Lower leg skin (tissue), 4 donors: ENCODE measurements around the gene NOPCHAP1. TPM values are rescaled to one million over a fixed set of nuclear protein-coding genes. Genes with fewer than 3 reads are reported as not detected.
A peak's percentile ranks its signal among the peaks of the same experiment; 100 is the strongest.

Experiments used
- DNase-seq, 2 donors: peaks; one replicate each; pipeline ENCODE4 v3.0.0-alpha.2; 2019; ENCODE audit warnings: low spot score in 2 of 2
- H3K4me3 ChIP-seq: fragments of 200-600 bp; sonication (generic); 2 replicates; pipeline ENCODE4 v1.5.1; 2017; ENCODE audit warnings: mild to moderate bottlenecking, low read depth; ENCODE audit not compliant: poor library complexity, severe bottlenecking
- POLR2A ChIP-seq, 2 donors: fragments of 450-650 bp; IDR thresholded peaks; one replicate each; pipeline ENCODE4 v1.6.1; 2016 to 2017; ENCODE audit warnings: antibody characterized with exemption in 2 of 2, mild to moderate bottlenecking in 1 of 2, moderate library complexity in 1 of 2
- WGBS, 2 donors: methylation state at CpG; one replicate each; pipeline ENCODE4 v1.1.5; 2018; 5-methylcytosine and 5-hydroxymethylcytosine counted together
- intact Hi-C: fragments of 100-400 bp; cut with DNase I; formaldehyde crosslinking; loops from one replicate; pipeline ENCODE4 v1.15.0; 2023; ENCODE audit warnings: low total_unique reads
- total RNA-seq, 4 donors: library from RNA; depleted of rRNA; stranded (reverse); fragments of >200 nt; gene quantifications; one replicate each; pipeline ENCODE4 v1.1.0, GENCODE V29; 2016
- TF ChIP-seq, protein P1 (sequence below), 3 donors: fragments of 450-650 bp; IDR thresholded peaks; one replicate each; pipeline ENCODE4 v1.5.1; 2016; ENCODE audit warnings: antibody characterized with exemption in 3 of 3, mild to moderate bottlenecking in 3 of 3, moderate library complexity in 2 of 3

NOPCHAP1 gene
- total RNA-seq, 4 donors from 2014 or later, result 2.0 to 5.4 (median 3.6) TPM

DNA sequence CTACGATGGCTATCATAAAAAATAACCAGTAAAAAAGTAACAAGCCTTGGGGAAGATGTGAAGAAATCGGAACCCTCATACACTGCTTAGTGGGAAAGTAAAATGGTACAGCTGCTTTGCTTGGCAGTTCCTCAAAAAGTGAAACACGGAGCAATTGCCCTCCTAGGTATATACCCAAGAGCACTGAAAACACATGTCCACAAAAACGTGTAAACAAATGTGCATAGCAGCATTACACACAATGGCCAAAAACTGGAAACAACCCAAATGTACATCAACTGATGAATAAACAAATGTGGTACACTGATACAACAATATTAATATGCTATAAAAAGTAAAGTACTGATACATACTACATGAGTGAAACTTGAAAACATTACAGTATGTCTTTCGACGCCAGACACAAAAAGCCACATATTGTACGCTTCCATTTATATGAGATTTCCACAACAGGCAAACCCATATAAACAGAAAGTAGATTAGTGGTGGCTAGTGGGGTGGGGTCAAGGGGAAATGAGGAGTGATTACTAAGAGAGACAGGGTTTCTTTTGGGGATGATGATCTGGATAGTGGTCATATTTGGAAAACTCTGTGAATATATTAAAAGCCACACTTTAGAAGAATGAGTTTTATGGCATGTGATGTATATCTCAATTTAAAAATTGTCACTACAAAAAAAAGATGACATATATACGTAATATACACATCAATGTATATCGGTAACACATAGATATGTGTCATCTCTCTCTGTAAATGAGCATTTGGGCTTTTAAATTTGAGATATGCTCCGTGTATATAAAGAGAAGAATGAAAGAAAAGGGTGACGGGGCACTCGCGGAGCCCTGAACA, 29.0 kb upstream of the NOPCHAP1 start:
- DNase-seq, result no peak
- peak overlapping the region; percentile 72 for H3K4me3 ChIP-seq
- intact Hi-C loops, result no loop called here
- WGBS, 2 donors, result 34 to 35% methylated on average over 13 of the region's 13 CpGs
- TF ChIP-seq, protein P1, sequence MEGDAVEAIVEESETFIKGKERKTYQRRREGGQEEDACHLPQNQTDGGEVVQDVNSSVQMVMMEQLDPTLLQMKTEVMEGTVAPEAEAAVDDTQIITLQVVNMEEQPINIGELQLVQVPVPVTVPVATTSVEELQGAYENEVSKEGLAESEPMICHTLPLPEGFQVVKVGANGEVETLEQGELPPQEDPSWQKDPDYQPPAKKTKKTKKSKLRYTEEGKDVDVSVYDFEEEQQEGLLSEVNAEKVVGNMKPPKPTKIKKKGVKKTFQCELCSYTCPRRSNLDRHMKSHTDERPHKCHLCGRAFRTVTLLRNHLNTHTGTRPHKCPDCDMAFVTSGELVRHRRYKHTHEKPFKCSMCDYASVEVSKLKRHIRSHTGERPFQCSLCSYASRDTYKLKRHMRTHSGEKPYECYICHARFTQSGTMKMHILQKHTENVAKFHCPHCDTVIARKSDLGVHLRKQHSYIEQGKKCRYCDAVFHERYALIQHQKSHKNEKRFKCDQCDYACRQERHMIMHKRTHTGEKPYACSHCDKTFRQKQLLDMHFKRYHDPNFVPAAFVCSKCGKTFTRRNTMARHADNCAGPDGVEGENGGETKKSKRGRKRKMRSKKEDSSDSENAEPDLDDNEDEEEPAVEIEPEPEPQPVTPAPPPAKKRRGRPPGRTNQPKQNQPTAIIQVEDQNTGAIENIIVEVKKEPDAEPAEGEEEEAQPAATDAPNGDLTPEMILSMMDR (IDR thresholded peaks at IDR 0.05), result no peak
- no peak for TF ChIP-seq POLR2A (IDR thresholded peaks at IDR 0.05)

DNA sequence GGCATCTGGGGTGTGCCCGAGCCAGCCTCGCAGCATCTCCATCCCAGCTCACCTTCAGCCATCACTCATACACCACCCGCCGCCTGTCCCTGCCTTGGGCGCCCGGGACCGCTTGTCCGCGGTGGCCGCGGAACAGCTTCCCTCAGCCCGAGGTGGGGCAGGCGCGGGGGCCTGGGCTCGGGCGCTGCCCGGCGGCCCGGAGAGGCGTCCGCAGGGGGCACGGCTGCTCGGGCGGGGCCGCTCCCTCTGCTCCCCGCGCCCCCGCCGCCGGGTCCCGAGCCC, 28.5 kb upstream of the NOPCHAP1 start:
- intact Hi-C loops, result no loop called here
- WGBS, 2 donors, result 0% methylated on average over 7 to 19 of the region's 31 CpGs
- DNase-seq, result no peak

DNA sequence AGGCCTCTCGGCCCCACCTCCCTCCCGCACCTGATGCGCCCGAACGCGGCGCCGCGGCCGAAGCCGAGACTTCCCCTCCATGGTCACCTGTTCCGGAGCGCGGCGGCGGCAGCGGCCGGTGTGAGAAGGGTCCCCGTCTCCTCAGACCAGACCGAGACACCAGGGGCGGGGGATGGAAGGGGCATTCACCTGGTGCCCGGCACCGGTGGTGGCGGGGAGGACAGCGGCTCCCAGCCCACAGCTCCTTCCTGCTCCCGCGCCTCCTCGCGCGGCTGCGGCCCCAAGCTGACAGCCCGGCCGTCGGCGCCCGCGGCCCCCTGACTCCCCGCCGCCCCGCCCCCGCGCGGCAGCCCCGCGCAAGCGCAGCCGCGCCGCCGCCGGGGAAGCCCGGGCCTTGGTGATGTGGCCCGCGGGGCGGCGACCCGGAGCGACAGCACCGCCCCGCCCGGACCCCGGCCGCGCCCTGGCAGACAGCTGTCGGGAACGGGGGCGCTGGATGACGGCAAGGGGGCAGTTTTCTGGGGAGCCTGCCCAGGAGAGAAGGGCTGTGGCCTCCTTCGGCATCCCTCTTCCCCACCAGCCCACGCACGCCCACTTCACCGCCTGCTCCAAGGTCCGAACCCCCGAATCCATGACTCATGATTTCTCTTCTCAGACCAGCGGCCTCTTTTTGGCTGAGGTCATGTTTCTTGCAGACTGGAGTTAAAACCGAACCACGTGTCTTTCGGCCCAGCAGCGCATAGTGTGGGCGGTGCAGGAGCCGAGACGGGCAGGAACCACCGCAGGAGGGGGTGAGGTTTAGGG, 27.9 kb upstream of the NOPCHAP1 start, which contains the start of gene SLC41A2:
TSS of gene SLC41A2 (minus strand) at position 290 of the 804 bp plus-strand sequence. CDS start 29,763 bp downstream, outside the sequence.
- TF ChIP-seq, protein P1 (IDR thresholded peaks at IDR 0.05), result no peak
- TF ChIP-seq POLR2A (IDR thresholded peaks at IDR 0.05), result no peak
- DNase-seq, result peak; percentile 76 to 94
- intact Hi-C loops, result no loop called here
- peak within 1 kb of the TSS; percentile 72 for H3K4me3 ChIP-seq
- WGBS, 2 donors, result 1 to 2% methylated on average over 31 to 40 of the region's 83 CpGs

More for the DNA sequence above, 28.5 kb upstream of the NOPCHAP1 start:
- H3K4me3 ChIP-seq, result peak overlapping the region; percentile 72
- TF ChIP-seq, protein P1 (IDR thresholded peaks at IDR 0.05), result no peak

DNA sequence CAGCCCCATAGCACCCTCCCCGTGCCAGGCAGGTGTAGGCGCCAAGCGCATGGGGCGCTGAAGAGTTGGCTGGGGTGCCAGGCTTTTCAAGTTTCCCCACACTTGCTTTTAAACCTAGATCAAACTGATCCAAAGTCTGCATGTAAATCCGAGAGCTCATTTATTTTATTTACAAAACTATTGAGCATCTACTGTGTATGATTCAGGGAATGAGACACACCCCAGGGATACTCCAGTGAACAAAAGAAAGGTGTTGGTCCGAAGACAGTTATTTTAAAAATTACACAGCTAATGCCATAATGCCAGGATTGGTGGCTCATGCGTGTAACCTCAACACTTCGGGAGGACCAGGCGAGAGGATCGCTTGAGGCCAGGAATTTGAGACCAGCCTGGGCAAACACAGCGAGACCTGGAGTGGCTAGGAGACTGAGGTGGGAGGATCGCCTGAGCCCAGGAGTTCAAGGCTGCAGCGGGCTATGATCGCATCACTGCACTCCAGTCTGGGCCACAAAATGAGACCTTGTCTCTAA, 27.2 kb upstream of the NOPCHAP1 start:
- intact Hi-C loops, result no loop called here
- H3K4me3 ChIP-seq, result peak overlapping the region; percentile 72
- no peak for TF ChIP-seq POLR2A (IDR thresholded peaks at IDR 0.05)
- TF ChIP-seq, protein P1 (IDR thresholded peaks at IDR 0.05), result no peak
- no peak for DNase-seq
- 26 to 36% methylated on average over 14 of the region's 14 CpGs for WGBS, 2 donors

DNA sequence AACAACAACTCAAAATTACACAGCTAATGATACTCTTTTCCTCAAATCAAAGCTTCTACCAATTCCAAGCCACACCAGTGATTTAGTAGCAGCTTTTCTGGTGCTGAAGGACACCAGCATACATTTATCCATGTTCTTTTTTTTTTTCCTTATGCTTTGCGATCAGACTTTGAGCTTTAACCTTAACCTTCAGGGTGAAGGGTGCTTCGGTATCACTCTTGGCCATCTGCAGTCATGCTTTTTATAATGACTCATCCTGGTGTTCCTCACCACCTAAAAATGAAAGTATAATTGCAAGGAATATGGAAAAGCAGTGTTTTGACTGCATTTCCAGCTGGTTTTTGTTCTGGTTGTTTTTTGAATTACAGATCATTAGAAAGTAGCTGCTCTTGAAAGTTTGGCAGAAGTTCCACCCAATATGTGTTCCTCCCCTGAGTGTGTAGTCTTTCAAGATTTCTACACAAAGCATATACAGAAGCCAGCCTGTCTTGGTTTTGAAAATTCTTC, 26.7 kb upstream of the NOPCHAP1 start:
- intact Hi-C loops, result no loop called here
- H3K4me3 ChIP-seq, result no peak overlapping the region
- TF ChIP-seq, protein P1 (IDR thresholded peaks at IDR 0.05), result no peak
- no peak for TF ChIP-seq POLR2A (IDR thresholded peaks at IDR 0.05)
- 21 to 36% methylated on average over 2 of the region's 2 CpGs for WGBS, 2 donors
- no peak for DNase-seq
